Stimulated activated CD4-positive, alpha-beta T cell treated with anti-CD3 and anti-CD28 coated beads, Interleukin-1b, Interleukin-23, amount 100 ng/mL, for 24 hours (primary cell): ENCODE data around the gene COL27A1.

Experiments
- DNase-seq, 4 experiments: peaks; one replicate each; pipeline ENCODE4 v3.0.0-alpha.2; 2020; ENCODE audit warnings: low read depth in 4 of 4, low spot score in 1 of 4

The COL27A1 gene

GRCh38 chr9:114355821-114356220 is 200.5 kb downstream of the COL27A1 start:
- no peak for DNase-seq

DNA sequence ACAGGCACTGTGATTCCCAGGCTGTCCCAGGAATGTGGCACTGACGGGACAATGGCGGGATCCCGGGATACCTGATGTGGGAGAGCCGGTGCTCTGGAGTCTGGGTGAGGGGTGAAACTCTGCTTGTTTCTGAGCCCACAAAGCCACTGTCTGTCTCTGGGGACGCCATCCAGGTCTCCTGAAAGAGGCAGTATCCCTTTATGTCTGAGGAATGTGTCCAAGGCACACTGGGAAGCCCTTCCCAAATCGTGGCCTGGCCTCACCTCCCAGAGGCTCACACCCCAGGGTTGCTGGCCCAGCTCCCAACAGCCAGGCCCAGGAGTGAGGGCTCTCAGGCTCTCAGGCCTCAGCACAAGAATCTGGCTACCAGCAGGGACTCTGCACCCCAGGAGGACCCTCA is 201.5 kb downstream of the COL27A1 start:
- DNase-seq: no peak

- DNase-seq: no peak
Measured at GRCh38 chr9:114357360-114357759, 202.0 kb downstream of the COL27A1 start.

DNA sequence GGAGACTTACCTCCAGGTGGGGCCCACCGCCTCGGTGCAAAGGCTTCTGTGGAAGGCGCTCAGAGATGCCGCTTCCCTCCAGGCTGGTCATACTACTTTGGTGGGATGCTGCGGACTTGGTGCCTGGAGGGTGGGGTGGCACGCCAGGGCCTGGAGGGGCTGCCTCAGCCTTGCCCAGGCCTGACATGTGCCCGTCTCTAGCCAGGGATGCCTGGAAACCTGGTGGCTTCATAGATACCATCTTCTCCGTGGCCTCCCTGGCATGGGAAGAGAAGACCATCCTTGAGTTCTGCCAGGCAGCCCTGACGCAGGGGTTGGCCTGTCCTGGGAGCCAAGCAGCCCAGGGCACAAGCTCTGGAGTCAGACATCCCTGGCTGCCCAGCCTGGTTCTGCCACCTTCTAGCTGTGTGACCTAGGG is 202.6 kb downstream of the COL27A1 start:
- DNase-seq: no peak

DNA sequence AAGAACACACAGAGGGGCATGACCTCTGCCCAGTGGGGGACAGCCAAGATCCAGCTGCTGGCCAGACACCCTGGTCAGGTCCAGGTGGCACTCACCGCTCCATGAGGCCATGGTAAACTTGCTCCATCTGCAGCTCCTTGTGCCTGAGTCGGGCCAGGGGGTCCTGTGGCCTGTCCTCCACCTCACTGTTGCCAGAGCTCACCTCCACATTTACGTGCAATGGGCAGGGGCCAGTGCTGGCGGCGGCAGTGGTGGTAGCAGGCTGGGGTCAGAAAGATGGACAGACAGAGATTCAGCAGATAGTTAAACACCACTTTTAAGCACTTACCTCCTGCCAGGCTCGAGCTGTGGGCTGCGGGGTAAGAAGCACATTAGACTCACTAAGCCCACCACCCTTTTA is 204.5 kb downstream of the COL27A1 start:
- DNase-seq: no peak

- DNase-seq: no peak
Measured at GRCh38 chr9:114361542-114361941, 206.2 kb downstream of the COL27A1 start.
